Fibroblast of lung (primary cell): Measurements from ENCODE around the gene PADI2. TPM values are rescaled to one million over a fixed set of nuclear protein-coding genes. Genes with fewer than 3 reads are reported as not detected.

Experiments used
- DNase-seq, 2 donors: peaks; one replicate each; pipeline versions ENCODE4 v3.0.0 to v3.0.0-alpha.2; 2010; ENCODE audit warnings: low read depth in 2 of 2
- H2AFZ ChIP-seq: 2 replicates; pipeline ENCODE4 v1.5.1; 2012; ENCODE audit warnings: low read length, control low read depth, inconsistent platforms
- H3K27ac ChIP-seq: 2 replicates; pipeline ENCODE4 v1.5.1; 2011; ENCODE audit warnings: low read length, control low read depth; ENCODE audit not compliant: insufficient read depth
- H3K27me3 ChIP-seq: 2 replicates; pipeline ENCODE4 v1.5.1; 2011; ENCODE audit warnings: mild to moderate bottlenecking, low read length; ENCODE audit not compliant: control insufficient read depth, insufficient read depth
- H3K36me3 ChIP-seq: 2 replicates; pipeline ENCODE4 v1.5.1; 2011; ENCODE audit warnings: low read length; ENCODE audit not compliant: control insufficient read depth, insufficient read depth
- H3K4me1 ChIP-seq: 2 replicates; pipeline ENCODE4 v1.5.1; 2011; ENCODE audit warnings: low read length; ENCODE audit not compliant: control insufficient read depth, insufficient read depth; ENCODE audit errors: extremely low read depth
- H3K4me2 ChIP-seq: 2 replicates; pipeline ENCODE4 v1.5.1; 2011; ENCODE audit warnings: low read length, control low read depth; ENCODE audit not compliant: insufficient read depth; ENCODE audit errors: extremely low read depth
- H3K4me3 ChIP-seq, 4 experiments: fragments of 200-600 bp in 1 of 4; sonication (generic) in 1 of 4; replicated peaks in 1 of 4; 2 replicates each; pipeline ENCODE4 v1.5.1; 2011 to 2016; ENCODE audit warnings: low read length in 4 of 4, low read depth in 3 of 4, mild to moderate bottlenecking in 3 of 4, control low read depth in 2 of 4, inconsistent platforms in 1 of 4, mixed read lengths in 1 of 4; ENCODE audit not compliant: insufficient read depth in 1 of 4; ENCODE audit errors: control extremely low read depth in 1 of 4
- H3K79me2 ChIP-seq: 2 replicates; pipeline ENCODE4 v1.5.1; 2012; ENCODE audit warnings: mild to moderate bottlenecking, low read length, inconsistent platforms; ENCODE audit not compliant: control insufficient read depth, insufficient read depth
- H3K9ac ChIP-seq: 2 replicates; pipeline ENCODE4 v1.5.1; 2011; ENCODE audit warnings: mild to moderate bottlenecking, low read length, control low read depth; ENCODE audit not compliant: insufficient read depth
- H3K9me3 ChIP-seq: 2 replicates; pipeline ENCODE4 v1.5.1; 2012; ENCODE audit warnings: low read depth, low read length; ENCODE audit not compliant: control insufficient read depth, insufficient read depth
- H4K20me1 ChIP-seq: 2 replicates; pipeline ENCODE4 v1.5.1; 2011; ENCODE audit warnings: low read length; ENCODE audit not compliant: control insufficient read depth, insufficient read depth; ENCODE audit errors: extremely low read depth
- CTCF ChIP-seq, 2 donors: IDR thresholded peaks in 1 of 2; conservative IDR thresholded peaks in 1 of 2; 1 replicate in 1 of 2; 2 replicates in 1 of 2; pipeline ENCODE4 v1.5.1; 2011 to 2012; ENCODE audit warnings: low read length in 2 of 2, control low read depth in 1 of 2, inconsistent platforms in 1 of 2, low read depth in 1 of 2, mild to moderate bottlenecking in 1 of 2
- EZH2 ChIP-seq: IDR thresholded peaks from 2 replicates; pipeline ENCODE4 v1.5.1; 2012; ENCODE audit warnings: low read length, control low read depth, mild to moderate bottlenecking; ENCODE audit errors: missing control alignments
- polyA plus RNA-seq, 2 donors: library from polyadenylated mRNA; depleted of rRNA in 1 of 2; stranded (reverse) in 1 of 2; unstranded in 1 of 2; fragments of >200 nt; gene quantifications; 2 replicates each; pipeline ENCODE4 v1.2.1, GENCODE V29; 2011 to 2012; ENCODE audit warnings: missing spikeins in 1 of 2
- total RNA-seq: library from RNA; depleted of rRNA; stranded (reverse); fragments of >200 nt; gene quantifications from 2 replicates; pipeline ENCODE4 v1.2.1, GENCODE V29; 2014

The PADI2 gene
- total and polyA plus RNA-seq, 2 donors (not counting 1 experiment from before 2014, with no cell fraction given), result 0.03 TPM; not detected in 1

GRCh38 chr1:17108360-17108759 is 10.9 kb downstream of the PADI2 start:
- H3K4me3 ChIP-seq, result no peak overlapping the region
- no peaks in the 10 kb centered on the region for H3K9me3 ChIP-seq
- TF ChIP-seq CTCF (conservative IDR thresholded peaks at IDR 0.05 in 1 of 2, IDR thresholded peaks at IDR 0.05 in 1 of 2; ENCODE audit: low read depth in 1 of 2, low read length in 2 of 2) (no peak), EZH2 (no peak)
- DNase-seq, result no peak
- H2AFZ ChIP-seq, result no peak overlapping the region
- no peaks in the 10 kb centered on the region for H3K79me2 ChIP-seq
- H3K27me3 ChIP-seq, result peaks cover 4% of the 10 kb centered on the region
- no peak overlapping the region for H3K4me2 ChIP-seq
- no peaks in the 10 kb centered on the region for H3K36me3 ChIP-seq
- no peaks in the 10 kb centered on the region for H3K4me1 ChIP-seq
- H3K27ac ChIP-seq, result no peak overlapping the region
- H4K20me1 ChIP-seq, result no peaks in the 10 kb centered on the region
- no peak overlapping the region for H3K9ac ChIP-seq

- H3K4me2 ChIP-seq, result no peak overlapping the region
- DNase-seq, result no peak
- no peak overlapping the region for H3K9ac ChIP-seq
- H3K79me2 ChIP-seq, result no peaks in the 10 kb centered on the region
- TF ChIP-seq CTCF (conservative IDR thresholded peaks at IDR 0.05 in 1 of 2, IDR thresholded peaks at IDR 0.05 in 1 of 2; ENCODE audit: low read depth in 1 of 2, low read length in 2 of 2) (no peak), EZH2 (no peak)
- H4K20me1 ChIP-seq, result no peaks in the 10 kb centered on the region
- H3K27me3 ChIP-seq, result no peaks in the 10 kb centered on the region
- no peaks in the 10 kb centered on the region for H3K9me3 ChIP-seq
- H3K4me3 ChIP-seq, result no peak overlapping the region
- H3K36me3 ChIP-seq, result no peaks in the 10 kb centered on the region
- no peak overlapping the region for H2AFZ ChIP-seq
- H3K27ac ChIP-seq, result no peak overlapping the region
- no peaks in the 10 kb centered on the region for H3K4me1 ChIP-seq
Measured at GRCh38 chr1:17104782-17105181, 14.5 kb downstream of the PADI2 start.

GRCh38 chr1:17102232-17102631 is 17.0 kb downstream of the PADI2 start:
- no peak overlapping the region for H3K4me3 ChIP-seq
- no peak overlapping the region for H3K27ac ChIP-seq
- no peak for DNase-seq
- no peaks in the 10 kb centered on the region for H3K27me3 ChIP-seq
- H2AFZ ChIP-seq, result no peak overlapping the region
- H3K36me3 ChIP-seq, result no peaks in the 10 kb centered on the region
- no peaks in the 10 kb centered on the region for H4K20me1 ChIP-seq
- H3K9ac ChIP-seq, result no peak overlapping the region
- H3K9me3 ChIP-seq, result no peaks in the 10 kb centered on the region
- no peaks in the 10 kb centered on the region for H3K79me2 ChIP-seq
- TF ChIP-seq CTCF (conservative IDR thresholded peaks at IDR 0.05 in 1 of 2, IDR thresholded peaks at IDR 0.05 in 1 of 2; ENCODE audit: low read depth in 1 of 2, low read length in 2 of 2) (no peak), EZH2 (no peak)
- no peaks in the 10 kb centered on the region for H3K4me1 ChIP-seq
- H3K4me2 ChIP-seq, result no peak overlapping the region
